ENCODE data around the gene UBAP1L.

DNA sequence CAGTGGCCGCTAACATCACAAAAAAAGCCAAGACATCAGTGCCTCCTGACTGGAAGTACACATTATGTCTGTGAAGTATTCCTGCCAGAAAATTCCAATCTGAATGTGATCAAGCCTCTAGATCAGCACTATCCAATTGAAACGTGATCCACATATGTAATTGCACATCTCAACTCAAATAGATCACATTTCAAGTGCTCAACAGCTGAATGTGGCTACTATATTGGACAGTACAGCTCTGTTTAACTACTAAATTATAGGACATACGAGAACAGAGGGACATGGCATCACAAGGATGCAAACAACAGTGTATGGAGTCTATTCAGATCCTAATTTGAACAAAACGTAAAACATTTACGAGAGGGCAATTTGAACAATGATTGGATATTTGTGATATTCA, 542 bp upstream of the UBAP1L start:
- TF ChIP-seq POLR2A (IDR thresholded peaks at IDR 0.05) (no peak), CTCF (IDR thresholded peaks at IDR 0.05) (no peak)

Measured in testis (tissue), 2 donors.